Type B pancreatic cell (in vitro differentiated cells): ENCODE data around the gene MYL1. TPM values are rescaled to one million over a fixed set of nuclear protein-coding genes. Genes with fewer than 3 reads are reported as not detected.

ENCODE experiments used
- DNase-seq: peaks from one replicate; pipeline ENCODE4 v3.0.0; 2021; ENCODE audit warnings: mixed read lengths; ENCODE audit not compliant: unreplicated experiment; ENCODE audit errors: extremely low spot score
- H3K27ac Mint-ChIP-seq: 2 replicates; pipeline ENCODE4 v1.8.0; 2021; ENCODE audit warnings: mild to moderate bottlenecking, mixed read lengths
- H3K27me3 Mint-ChIP-seq: 2 replicates; pipeline ENCODE4 v1.8.0; 2021; ENCODE audit warnings: mixed read lengths
- H3K36me3 Mint-ChIP-seq: 2 replicates; pipeline ENCODE4 v1.8.0; 2021; ENCODE audit warnings: mixed read lengths
- H3K4me1 Mint-ChIP-seq: one replicate; pipeline ENCODE4 v1.8.0; 2021; ENCODE audit warnings: mixed read lengths; ENCODE audit not compliant: unreplicated experiment
- H3K4me3 Mint-ChIP-seq: 2 replicates; pipeline ENCODE4 v1.8.0; 2021; ENCODE audit warnings: mild to moderate bottlenecking, mixed read lengths
- H3K9me3 Mint-ChIP-seq: 2 replicates; pipeline ENCODE4 v1.8.0; 2021; ENCODE audit warnings: mixed read lengths
- CTCF ChIP-seq: fragments of 200-600 bp; sonication (generic); conservative IDR thresholded peaks from 2 replicates; pipeline ENCODE4 v1.5.0; 2021; ENCODE audit warnings: antibody characterized with exemption, mild to moderate bottlenecking
- total RNA-seq: library from RNA; stranded (reverse); gene quantifications from 2 replicates; pipeline ENCODE4 v1.2.1, GENCODE V29; 2021; ENCODE audit warnings: low replicate concordance

MYL1 gene
- total RNA-seq, 1 donor from 2014 or later: 4.9 TPM

DNA sequence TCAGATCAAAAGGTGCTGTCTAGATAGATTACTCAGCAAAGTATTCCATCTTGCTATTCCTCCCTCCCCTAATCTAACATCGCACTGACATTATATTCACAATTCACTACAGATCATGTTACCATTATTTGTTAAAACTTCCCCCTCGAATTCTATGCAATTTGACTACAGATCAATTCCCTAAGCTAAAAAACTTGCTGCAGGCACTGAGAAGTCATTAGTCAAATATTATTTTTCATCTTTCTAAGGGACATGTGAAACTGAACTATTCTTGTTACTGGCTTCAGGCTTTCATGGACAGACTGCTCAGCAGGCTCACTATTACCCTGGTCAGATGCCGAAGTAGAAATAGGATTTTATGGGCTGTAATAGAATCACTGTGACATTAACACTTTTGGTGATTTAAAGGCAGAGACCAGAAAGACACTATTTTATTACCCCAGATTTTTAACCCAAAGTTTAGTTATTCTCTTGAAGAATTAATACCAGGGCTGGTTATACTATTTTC, 15.1 kb downstream of the MYL1 start:
- H3K4me3 Mint-ChIP-seq: no peak overlapping the region
- no peaks in the 10 kb centered on the region for H3K27me3 Mint-ChIP-seq
- H3K36me3 Mint-ChIP-seq: no peaks in the 10 kb centered on the region
- H3K27ac Mint-ChIP-seq: no peak overlapping the region
- H3K4me1 Mint-ChIP-seq: no peaks in the 10 kb centered on the region
- no peak for DNase-seq
- TF ChIP-seq CTCF: no peak
- no peaks in the 10 kb centered on the region for H3K9me3 Mint-ChIP-seq

DNA sequence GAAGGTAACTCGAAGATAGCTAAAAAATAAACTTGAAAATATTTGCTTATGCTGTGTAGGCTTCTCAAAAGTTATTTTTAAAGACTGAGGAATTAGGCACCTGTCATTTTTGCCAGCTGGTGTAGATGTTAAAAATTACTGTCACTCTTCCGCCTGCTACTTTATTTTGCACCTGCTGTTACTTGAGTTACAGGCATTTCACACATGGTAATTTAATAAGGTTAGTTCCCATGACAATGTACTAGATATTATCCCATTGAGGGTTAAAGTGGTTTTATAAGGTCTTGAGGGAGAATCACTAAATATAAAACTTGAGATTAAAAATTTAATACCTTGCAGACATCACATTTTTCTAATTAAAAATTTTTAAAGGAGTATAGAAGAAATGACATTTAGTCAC, 26.6 kb downstream of the MYL1 start:
- no peak for DNase-seq
- Mint-ChIP-seq H3K36me3 (no peaks in the 10 kb centered on the region), H3K4me3 (no peak overlapping the region), H3K4me1 (no peaks in the 10 kb centered on the region), H3K9me3 (no peaks in the 10 kb centered on the region), H3K27ac (no peak overlapping the region), H3K27me3 (no peaks in the 10 kb centered on the region)
- no peak for TF ChIP-seq CTCF

- no peaks in the 10 kb centered on the region for H3K4me1 Mint-ChIP-seq
- no peak overlapping the region for H3K27ac Mint-ChIP-seq
- DNase-seq: no peak
- no peak for TF ChIP-seq CTCF
- H3K4me3 Mint-ChIP-seq: no peak overlapping the region
- H3K36me3 Mint-ChIP-seq: no peaks in the 10 kb centered on the region
- H3K9me3 Mint-ChIP-seq: no peaks in the 10 kb centered on the region
- no peaks in the 10 kb centered on the region for H3K27me3 Mint-ChIP-seq
Observed at GRCh38 chr2:210287301-210287700, 27.7 kb downstream of the MYL1 start.

DNA sequence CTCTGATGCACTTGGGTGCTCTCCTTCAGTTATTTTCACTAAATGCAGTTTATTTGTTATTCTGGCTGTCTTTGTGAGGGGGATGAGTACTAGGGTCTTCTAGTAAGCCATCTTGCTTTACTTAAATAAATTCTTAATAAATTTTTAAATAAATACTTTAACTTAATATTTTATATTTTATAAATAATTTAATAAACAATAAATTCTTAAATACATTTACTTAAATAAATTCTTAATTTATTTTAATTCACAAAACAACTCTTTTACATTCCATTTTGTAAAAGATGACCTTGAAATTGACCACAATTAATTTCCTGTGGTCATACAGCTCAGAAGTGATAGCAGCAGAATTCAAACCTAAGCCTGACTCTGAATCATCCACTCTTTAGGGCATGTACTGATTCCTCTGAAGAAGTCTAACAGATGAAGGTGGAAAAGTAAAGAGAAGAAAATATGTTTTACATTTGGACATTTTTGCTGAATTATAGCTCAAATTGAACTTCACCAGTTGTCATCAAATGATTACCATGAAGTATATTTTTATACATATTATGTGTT, 28.8 kb downstream of the MYL1 start:
- Mint-ChIP-seq H3K27me3 (no peaks in the 10 kb centered on the region), H3K9me3 (no peaks in the 10 kb centered on the region), H3K36me3 (no peaks in the 10 kb centered on the region), H3K4me3 (no peak overlapping the region), H3K4me1 (no peaks in the 10 kb centered on the region), H3K27ac (no peak overlapping the region)
- TF ChIP-seq CTCF: no peak
- DNase-seq: no peak

DNA sequence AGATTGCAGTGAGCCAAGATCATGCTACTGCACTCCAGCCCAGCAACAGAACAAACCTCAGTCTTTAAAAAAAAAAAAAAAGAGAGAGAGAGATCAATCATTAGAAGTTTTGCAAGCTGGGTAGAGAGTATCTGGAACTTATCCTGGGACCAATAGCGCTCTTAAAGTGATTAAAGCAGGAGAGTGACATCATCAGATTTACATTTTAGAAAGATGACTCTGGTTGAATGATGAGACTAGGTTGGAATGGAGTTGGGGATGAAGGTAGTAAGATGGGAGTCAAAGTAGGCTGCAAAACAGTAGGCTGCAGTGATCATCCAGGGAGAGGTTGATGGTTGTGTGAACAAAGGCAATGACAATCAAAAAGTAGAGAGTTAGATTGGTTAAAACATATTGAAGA, 37.8 kb downstream of the MYL1 start:
- H3K27ac Mint-ChIP-seq: no peak overlapping the region
- H3K4me1 Mint-ChIP-seq: no peaks in the 10 kb centered on the region
- no peaks in the 10 kb centered on the region for H3K27me3 Mint-ChIP-seq
- no peak for TF ChIP-seq CTCF
- no peak for DNase-seq
- H3K9me3 Mint-ChIP-seq: no peaks in the 10 kb centered on the region
- no peak overlapping the region for H3K4me3 Mint-ChIP-seq
- no peaks in the 10 kb centered on the region for H3K36me3 Mint-ChIP-seq

- DNase-seq: no peak
- no peak overlapping the region for H3K4me3 Mint-ChIP-seq
- no peaks in the 10 kb centered on the region for H3K9me3 Mint-ChIP-seq
- no peaks in the 10 kb centered on the region for H3K4me1 Mint-ChIP-seq
- no peaks in the 10 kb centered on the region for H3K36me3 Mint-ChIP-seq
- peaks cover 6% of the 10 kb centered on the region for H3K27me3 Mint-ChIP-seq
- no peak for TF ChIP-seq CTCF
- H3K27ac Mint-ChIP-seq: no peak overlapping the region
Observed at GRCh38 chr2:210271300-210271699, 43.7 kb downstream of the MYL1 start.
